ENCODE results near the gene AMN1.
"Not testable (repeated sequence)": the region's sequence is repeated elsewhere in the genome, so short reads cannot be mapped to it uniquely, and the experiment has no call there.

The AMN1 gene

DNA sequence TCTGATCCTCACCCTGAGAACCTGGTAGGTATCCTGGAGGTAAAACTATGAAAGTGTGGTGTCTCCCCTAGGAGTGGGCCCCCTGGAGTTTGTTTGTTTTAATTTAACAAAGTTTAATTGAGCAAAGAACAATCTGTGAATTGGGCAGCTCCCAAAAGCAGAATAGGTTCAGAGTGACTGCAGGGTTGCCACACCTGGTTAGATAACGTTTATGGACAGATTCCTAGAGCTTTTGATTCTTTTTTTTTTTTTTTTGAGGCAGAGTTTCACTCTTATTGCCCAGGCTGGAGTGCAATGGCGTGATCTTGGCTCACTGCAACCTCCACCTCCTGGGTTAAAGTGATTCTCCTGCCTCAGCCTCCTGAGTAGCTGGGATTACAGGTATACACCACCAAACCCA lies 59.2 kb downstream of the AMN1 start:
- not testable (repeated sequence) for H3K27ac Mint-ChIP-seq; H3K4me1 Mint-ChIP-seq (ENCODE audit: low read depth); H3K27me3 Mint-ChIP-seq; H3K4me3 Mint-ChIP-seq
- peaks cover 13% of the 10 kb centered on the region for H3K9me3 Mint-ChIP-seq
- peaks cover 39% of the 10 kb centered on the region for H3K36me3 Mint-ChIP-seq (ENCODE audit: low read depth)

DNA sequence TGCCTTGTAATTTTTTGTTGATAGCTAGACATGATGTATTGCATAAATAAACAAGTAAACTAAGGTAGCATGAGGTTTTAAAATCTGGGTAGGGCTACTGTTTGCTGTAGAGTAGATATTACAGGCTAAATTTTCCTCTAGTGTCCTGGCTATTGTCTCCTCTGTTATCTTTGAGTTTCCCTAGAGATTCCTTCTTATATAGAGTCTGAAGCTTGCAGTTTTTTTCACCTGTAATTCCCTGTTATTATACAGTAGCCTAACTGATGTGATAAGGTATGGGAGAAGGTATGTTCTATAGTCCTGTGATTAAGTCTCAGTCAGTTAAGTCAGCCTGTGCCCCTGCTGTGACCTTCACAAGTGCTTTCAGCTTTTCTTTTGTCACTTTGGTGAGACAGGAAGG lies 59.8 kb downstream of the AMN1 start:
- Mint-ChIP-seq H3K4me1 (ENCODE audit: low read depth) (no peaks in the 10 kb centered on the region), H3K36me3 (ENCODE audit: low read depth) (peaks cover 39% of the 10 kb centered on the region), H3K4me3 (no peak overlapping the region), H3K27ac (no peak overlapping the region), H3K27me3 (no peaks in the 10 kb centered on the region), H3K9me3 (peaks cover 13% of the 10 kb centered on the region)

DNA sequence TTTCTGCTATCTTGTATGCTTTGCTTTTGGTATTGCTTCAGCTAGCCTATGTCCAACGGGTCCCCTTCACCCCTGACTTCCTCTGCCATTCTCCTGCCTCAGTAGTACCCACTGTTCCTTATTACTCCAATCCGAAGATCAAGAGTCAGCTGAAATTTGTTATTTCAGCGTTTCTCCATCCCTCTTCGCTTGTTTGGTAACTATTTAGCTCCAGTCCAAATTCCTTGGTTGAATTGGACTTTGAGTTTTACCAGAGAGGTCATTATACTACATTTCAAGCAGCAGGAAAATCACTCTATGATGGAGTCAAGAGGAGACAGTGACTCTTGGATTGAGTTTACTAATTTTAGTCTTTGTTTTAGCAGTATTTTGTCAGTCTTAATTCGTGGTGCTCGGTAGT lies 64.8 kb downstream of the AMN1 start:
- H3K27ac Mint-ChIP-seq, result no peak overlapping the region
- peaks cover 14% of the 10 kb centered on the region for H3K4me1 Mint-ChIP-seq (ENCODE audit: low read depth)
- no peaks in the 10 kb centered on the region for H3K27me3 Mint-ChIP-seq
- H3K4me3 Mint-ChIP-seq, result no peak overlapping the region
- peaks cover 10% of the 10 kb centered on the region for H3K36me3 Mint-ChIP-seq (ENCODE audit: low read depth)
- peaks cover 8% of the 10 kb centered on the region for H3K9me3 Mint-ChIP-seq

DNA sequence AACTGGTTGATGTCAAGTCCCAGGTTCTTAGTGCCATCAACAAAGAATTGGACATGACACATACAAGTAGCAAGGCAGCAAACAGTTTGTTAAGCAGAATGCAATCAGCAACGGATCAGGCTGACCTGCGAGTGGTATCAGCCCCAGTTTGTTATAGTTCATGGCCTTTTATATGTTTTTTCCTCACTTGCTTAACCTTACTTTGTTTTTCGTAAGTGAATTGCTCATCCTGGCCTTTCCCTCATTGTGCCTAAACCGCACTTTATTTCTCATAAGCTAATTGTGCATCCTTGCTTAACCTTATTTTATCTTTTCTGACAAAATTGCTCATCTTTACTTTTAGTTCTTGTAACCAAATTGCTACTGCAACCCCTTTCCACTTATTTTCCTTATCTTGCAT lies 65.2 kb downstream of the AMN1 start:
- Mint-ChIP-seq H3K4me1 (ENCODE audit: low read depth) (peaks cover 17% of the 10 kb centered on the region), H3K27me3 (no peaks in the 10 kb centered on the region), H3K27ac (no peak overlapping the region), H3K4me3 (no peak overlapping the region), H3K9me3 (peaks cover 3% of the 10 kb centered on the region), H3K36me3 (ENCODE audit: low read depth) (peaks cover 5% of the 10 kb centered on the region)

DNA sequence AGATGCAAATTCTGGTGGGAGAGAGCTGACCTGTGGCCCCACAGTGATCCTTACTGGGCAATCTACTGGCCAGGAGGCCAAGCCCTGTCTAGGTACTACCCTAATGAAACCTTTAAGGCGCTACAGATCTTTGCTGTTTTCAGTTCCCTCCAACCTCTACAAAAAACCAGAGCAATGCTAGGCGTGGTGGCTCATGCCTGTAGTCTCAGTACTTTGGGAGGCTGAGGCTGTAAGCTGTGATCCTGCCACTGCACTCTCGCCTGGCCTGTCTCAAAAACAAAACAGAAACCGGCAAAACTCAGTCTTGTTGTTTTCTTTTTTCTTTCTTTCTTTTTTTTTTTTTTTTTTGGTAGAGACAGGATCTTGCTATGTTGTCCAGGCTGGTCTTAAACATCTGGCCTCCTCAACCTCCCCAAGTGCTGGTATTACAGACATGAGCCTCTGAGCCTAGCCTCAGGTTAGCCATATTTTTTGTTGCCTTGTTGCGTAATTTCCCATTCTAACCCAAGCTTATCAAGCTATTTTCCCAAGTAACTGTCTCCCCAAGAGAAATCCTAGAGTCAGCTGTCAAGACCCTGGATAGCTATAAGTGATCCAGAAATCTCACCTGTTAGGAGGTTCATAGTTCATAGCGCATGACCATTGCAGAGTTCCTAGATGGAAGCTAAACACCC lies 66.5 kb downstream of the AMN1 start:
- Mint-ChIP-seq H3K27ac (peak overlapping the region; percentile 55), H3K4me1 (ENCODE audit: low read depth) (peaks cover 21% of the 10 kb centered on the region), H3K9me3 (peaks cover 3% of the 10 kb centered on the region), H3K36me3 (ENCODE audit: low read depth) (peaks cover 4% of the 10 kb centered on the region), H3K4me3 (no peak overlapping the region), H3K27me3 (no peaks in the 10 kb centered on the region)

DNA sequence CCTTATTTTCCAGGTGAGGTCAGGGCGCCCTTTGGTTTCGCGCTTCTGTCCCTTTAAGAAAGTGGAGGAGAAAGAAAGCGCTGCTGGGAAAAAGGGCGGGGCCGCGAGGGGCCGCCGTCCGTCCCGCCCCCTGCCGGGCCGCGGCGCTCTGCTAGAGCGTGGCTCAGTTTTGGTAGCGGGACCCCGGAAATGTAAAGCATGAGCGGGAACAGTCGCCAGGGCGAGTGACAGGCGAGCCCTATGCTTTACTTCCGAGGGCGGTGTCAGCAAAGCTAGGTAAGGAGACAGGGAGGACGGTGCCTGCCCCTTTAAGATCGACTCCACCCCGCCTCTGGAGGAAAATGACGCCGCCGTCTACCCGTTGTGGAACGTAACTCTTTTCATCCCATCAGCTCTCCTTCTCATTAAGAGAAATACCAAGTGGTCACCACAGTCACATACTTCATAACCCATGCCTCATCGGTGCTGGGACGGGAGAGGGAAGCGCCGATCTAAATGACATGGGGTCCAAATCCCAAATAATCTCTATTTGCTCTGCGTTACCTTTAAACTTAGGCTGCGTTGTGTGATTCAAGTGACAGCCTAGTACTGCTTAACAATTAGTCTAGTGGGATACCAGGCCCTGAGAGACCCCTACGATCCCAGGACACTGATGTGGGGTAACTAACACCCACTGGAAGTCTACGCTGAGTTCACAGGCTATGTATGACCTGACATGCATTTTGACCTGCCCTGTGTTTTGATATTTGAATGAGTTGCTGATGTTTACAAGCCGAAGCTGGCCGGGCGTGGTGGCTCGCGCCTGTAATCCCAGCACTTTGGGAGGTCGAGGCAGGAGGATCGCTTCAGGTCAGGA lies 69.5 kb downstream of the AMN1 start, which contains the start of gene ETFBKMT:
ETFBKMT (plus strand) TSS at position 602 of the 856 bp plus-strand sequence. CDS start 2,266 bp downstream, outside the sequence.
- H3K4me1 Mint-ChIP-seq (ENCODE audit: low read depth), result peaks cover 21% of the 10 kb centered on the region
- no peaks in the 10 kb centered on the region for H3K36me3 Mint-ChIP-seq (ENCODE audit: low read depth)
- no peaks in the 10 kb centered on the region for H3K27me3 Mint-ChIP-seq
- no peaks in the 10 kb centered on the region for H3K9me3 Mint-ChIP-seq
- H3K4me3 Mint-ChIP-seq, result peak within 1 kb of the TSS; percentile 95
- H3K27ac Mint-ChIP-seq, result peak within 1 kb of the TSS; percentile 96

DNA sequence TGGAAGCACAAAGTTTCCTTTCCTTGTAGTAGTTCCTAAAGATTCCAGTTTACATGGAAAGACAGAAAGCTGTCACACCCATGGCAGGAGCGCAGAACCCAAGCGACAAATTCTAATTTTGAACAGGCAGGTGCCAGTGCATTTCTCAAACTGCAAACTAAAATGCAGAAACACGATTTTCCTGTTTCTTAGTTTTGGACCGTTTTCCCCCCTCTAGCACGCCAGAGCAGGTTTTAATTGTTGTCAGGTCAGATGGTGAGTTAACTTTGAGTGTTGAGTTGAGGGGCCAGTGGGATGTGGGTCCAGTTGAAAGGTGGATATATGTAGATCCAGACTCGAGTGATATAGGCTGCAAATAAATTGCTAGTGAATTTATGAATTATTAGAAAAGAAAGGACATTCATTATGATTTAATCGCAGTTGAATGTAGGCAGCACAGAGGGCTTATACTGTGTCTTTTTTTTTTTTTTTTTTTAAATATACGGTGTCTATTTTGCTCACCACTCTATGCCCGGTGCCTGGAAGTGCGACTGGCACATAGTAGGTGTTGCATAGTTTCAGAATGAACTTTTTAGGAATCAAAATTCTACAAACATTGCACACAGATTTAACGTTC lies 70.2 kb downstream of the AMN1 start:
- Mint-ChIP-seq H3K27ac (peak overlapping the region; percentile 16), H3K4me3 (peak overlapping the region; percentile 95), H3K36me3 (ENCODE audit: low read depth) (no peaks in the 10 kb centered on the region), H3K4me1 (ENCODE audit: low read depth) (peaks cover 21% of the 10 kb centered on the region), H3K27me3 (no peaks in the 10 kb centered on the region), H3K9me3 (no peaks in the 10 kb centered on the region)

DNA sequence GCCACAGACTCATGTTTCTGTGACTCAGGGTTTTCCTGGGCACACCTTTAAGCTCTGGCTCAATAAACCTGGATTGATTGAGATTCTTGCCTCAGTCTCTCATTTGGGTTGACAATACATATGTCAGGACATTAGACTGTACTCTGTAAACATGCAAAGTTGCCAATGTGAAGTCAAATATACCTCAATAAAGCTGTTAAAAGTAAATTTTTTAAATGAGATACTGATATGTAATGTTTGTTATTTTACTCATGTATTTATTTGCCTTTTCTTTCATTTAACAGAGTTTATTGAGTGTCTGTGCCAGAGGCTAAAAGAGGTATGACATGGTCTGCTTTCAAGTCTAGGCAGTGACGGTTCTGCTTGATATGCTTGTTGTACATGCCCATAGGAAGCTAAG lies 73.0 kb downstream of the AMN1 start:
- no peak overlapping the region for H3K4me3 Mint-ChIP-seq
- H3K9me3 Mint-ChIP-seq, result no peaks in the 10 kb centered on the region

DNA sequence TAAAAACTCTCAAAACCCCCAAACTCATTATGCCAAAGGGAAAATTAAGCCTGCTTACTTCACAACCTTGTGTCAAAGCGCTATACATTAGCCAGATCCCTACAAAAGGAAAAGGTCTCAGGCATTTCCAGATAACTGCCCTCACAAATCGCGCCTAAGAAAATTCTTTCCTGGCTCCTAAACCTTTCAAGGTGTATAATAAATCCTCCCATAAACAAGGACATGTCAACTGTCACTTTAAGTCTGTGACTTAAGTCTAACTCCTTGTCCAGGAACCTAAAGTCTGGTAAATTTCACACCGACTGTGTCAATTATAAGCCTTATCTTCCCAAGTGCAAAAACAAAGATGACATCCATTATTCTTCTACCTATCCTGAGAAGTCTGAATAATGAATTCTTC lies 73.6 kb downstream of the AMN1 start:
- Mint-ChIP-seq H3K27ac (no peak overlapping the region), H3K27me3 (no peaks in the 10 kb centered on the region), H3K4me3 (no peak overlapping the region), H3K4me1 (ENCODE audit: low read depth) (peaks cover 27% of the 10 kb centered on the region), H3K9me3 (no peaks in the 10 kb centered on the region), H3K36me3 (ENCODE audit: low read depth) (no peaks in the 10 kb centered on the region)

More for the DNA sequence above, 73.0 kb downstream of the AMN1 start:
- H3K4me1 Mint-ChIP-seq (ENCODE audit: low read depth), result peaks cover 30% of the 10 kb centered on the region
- H3K36me3 Mint-ChIP-seq (ENCODE audit: low read depth), result no peaks in the 10 kb centered on the region
- no peaks in the 10 kb centered on the region for H3K27me3 Mint-ChIP-seq
- no peak overlapping the region for H3K27ac Mint-ChIP-seq

DNA sequence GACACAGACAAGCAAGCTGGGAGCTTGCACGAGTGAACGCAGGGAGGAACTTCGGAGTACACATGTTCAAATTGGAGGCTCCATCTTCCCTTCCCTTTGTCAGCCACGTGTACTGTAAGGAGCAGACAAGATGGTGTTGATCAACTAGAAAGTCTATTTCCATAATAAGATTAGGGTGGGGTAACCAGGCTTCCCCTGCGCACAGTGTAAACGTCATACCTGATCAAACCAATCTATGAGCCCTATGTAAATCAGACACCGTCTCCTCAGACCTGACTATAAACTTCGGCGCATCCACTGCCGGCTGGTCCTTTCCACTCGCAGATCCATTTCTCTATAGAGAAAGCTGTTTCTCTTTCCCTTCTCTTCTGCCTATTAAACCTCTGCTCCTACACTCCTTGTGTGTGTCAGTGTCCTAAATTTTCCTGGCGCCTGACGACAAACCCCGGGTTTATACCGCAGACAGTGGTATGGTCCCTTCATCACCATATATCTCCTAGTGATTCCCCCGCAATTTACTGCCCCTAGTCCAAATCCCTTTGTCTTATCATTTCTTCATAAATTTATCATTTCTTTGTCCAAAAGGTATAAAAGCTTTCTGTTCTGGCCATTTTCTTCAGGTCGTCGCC lies 76.8 kb downstream of the AMN1 start:
- H3K27ac Mint-ChIP-seq, result peak overlapping the region; percentile 54
- H3K27me3 Mint-ChIP-seq, result no peaks in the 10 kb centered on the region
- no peaks in the 10 kb centered on the region for H3K36me3 Mint-ChIP-seq (ENCODE audit: low read depth)
- H3K4me1 Mint-ChIP-seq (ENCODE audit: low read depth), result peaks cover 16% of the 10 kb centered on the region
- no peaks in the 10 kb centered on the region for H3K9me3 Mint-ChIP-seq
- peak overlapping the region; percentile 58 for H3K4me3 Mint-ChIP-seq

DNA sequence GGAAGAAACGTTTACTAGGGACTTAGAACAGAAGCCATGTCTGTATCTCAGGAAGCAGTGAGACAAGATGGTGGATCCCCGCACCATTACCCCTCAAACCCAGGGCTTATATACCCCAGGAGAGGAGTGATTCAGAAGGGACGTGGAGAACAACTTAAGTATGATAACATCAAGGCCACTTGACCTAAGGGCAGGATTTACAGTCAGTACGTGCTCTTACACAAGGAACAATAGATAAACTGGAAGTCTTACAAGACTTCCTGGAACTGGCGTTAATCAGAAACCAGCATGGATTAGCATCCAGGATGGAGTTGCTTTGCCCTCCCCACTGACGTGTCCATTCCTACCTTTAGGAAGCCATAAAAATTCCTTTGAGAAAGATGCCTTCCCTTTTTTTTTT lies 77.9 kb downstream of the AMN1 start:
- H3K9me3 Mint-ChIP-seq, result no peaks in the 10 kb centered on the region
- peak overlapping the region; percentile 58 for H3K4me3 Mint-ChIP-seq
- H3K27ac Mint-ChIP-seq, result peak overlapping the region; percentile 54
- H3K27me3 Mint-ChIP-seq, result no peaks in the 10 kb centered on the region
- no peaks in the 10 kb centered on the region for H3K36me3 Mint-ChIP-seq (ENCODE audit: low read depth)
- peaks cover 23% of the 10 kb centered on the region for H3K4me1 Mint-ChIP-seq (ENCODE audit: low read depth)

DNA sequence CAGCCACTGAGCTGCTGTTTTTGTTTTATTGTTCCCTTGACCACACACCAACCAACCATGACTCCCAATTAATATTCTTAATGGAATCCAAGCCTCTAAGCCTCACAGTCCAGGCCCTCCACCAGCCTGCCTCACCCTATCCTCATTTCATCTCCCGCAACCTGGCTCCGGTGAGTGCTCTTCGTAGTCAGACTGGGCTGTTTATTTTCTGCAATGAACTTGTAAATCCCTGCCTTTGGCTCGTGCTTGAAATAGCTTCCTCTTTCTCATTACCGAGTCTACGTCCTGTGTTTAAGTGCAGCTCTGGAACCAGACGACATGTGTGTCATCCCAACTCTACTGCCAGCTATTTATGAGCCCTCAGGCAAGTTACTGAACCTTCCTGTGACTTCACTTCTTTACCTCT lies 81.7 kb downstream of the AMN1 start:
- no peaks in the 10 kb centered on the region for H3K9me3 Mint-ChIP-seq
- no peak overlapping the region for H3K4me3 Mint-ChIP-seq
- H3K4me1 Mint-ChIP-seq (ENCODE audit: low read depth), result peaks cover 7% of the 10 kb centered on the region
- peak overlapping the region; percentile 37 for H3K27ac Mint-ChIP-seq
- H3K36me3 Mint-ChIP-seq (ENCODE audit: low read depth), result no peaks in the 10 kb centered on the region
- H3K27me3 Mint-ChIP-seq, result no peaks in the 10 kb centered on the region

DNA sequence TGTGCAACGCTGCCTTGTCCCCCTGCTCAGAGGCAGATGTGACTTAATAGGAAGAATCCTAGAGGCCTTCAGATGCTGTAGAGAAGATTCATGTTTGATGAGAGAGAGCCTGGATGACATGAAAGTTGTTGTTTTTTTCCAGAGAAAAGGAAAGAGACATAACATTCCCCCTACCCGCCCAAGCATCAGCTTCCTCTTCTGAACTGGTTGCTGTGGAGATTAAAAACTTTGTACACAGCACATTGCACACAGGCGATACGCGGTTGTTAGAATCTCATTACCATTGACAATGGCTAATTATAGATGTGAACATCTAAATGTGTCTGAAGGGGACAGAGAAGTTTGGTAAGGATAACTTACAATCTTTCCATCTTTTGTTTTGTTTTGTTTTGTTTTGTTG lies 82.9 kb downstream of the AMN1 start:
- H3K27me3 Mint-ChIP-seq, result no peaks in the 10 kb centered on the region
- H3K36me3 Mint-ChIP-seq (ENCODE audit: low read depth), result no peaks in the 10 kb centered on the region
- H3K9me3 Mint-ChIP-seq, result no peaks in the 10 kb centered on the region
- peak overlapping the region; percentile 41 for H3K27ac Mint-ChIP-seq
- peaks cover 7% of the 10 kb centered on the region for H3K4me1 Mint-ChIP-seq (ENCODE audit: low read depth)
- H3K4me3 Mint-ChIP-seq, result no peak overlapping the region

DNA sequence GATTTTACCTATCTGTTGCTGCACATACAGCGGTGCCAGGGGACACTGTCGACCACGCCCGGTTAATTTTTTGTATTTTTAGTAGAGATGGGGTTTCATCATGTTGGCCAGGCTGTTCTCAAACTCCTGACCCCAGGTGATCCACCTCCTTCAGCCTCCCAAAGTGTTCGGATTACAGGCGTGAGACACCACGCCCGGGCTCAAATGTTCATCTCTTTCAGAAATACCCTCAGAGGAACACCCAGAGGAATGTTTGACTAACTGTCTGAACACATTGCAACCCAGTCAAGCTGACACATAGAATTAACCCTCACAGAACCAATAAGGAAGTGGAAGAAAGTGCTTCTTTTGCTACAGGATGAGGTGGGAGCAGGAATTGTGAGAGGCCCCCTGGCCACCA lies 84.3 kb downstream of the AMN1 start:
- Mint-ChIP-seq H3K4me3 (no peak overlapping the region), H3K9me3 (no peaks in the 10 kb centered on the region), H3K27ac (peak overlapping the region; percentile 52), H3K4me1 (ENCODE audit: low read depth) (peaks cover 7% of the 10 kb centered on the region), H3K27me3 (no peaks in the 10 kb centered on the region), H3K36me3 (ENCODE audit: low read depth) (no peaks in the 10 kb centered on the region)
